ENCODE data around the gene CITED4. TPM values are rescaled to one million over a fixed set of nuclear protein-coding genes. Genes with fewer than 3 reads are reported as not detected.

The CITED4 gene
- polyA plus RNA-seq, 1 of the 3 experiments (the other 2 are of a cell fraction) = 10.1 TPM

GRCh38 chr1:40861224-40862003 lies 749 bp downstream of the CITED4 start:
- H3K4me3 ChIP-seq (ENCODE audit: low read depth in 2 of 2, low read length in 1 of 2) = peak overlapping the region; percentile 62 to 68
- H3K36me3 ChIP-seq (replicated peaks in 1 of 2; ENCODE audit: control insufficient read depth in 1 of 2, insufficient read depth in 2 of 2, low read length in 1 of 2) = no peaks in the 10 kb centered on the region
- no peak overlapping the region for H3K27ac ChIP-seq (ENCODE audit: low read depth in 2 of 2, low read length in 1 of 2)
- H4K20me1 ChIP-seq (ENCODE audit: insufficient read depth) = no peaks in the 10 kb centered on the region
- peaks cover 0 to 11% of the 10 kb centered on the region in 2 experiments; a peak in 2 of 4 replicates for H3K4me1 ChIP-seq (ENCODE audit: control insufficient read depth in 1 of 2, insufficient read depth in 2 of 2, low read depth in 1 of 2, low read length in 1 of 2)
- no peak for TF ChIP-seq NRF1 (IDR thresholded peaks at IDR 0.05; ENCODE audit: low read depth, low read length)
- TF ChIP-seq FOSL2 (IDR thresholded peaks at IDR 0.05; ENCODE audit: borderline replicate concordance, low read depth) = no peak
- TF ChIP-seq REST (IDR thresholded peaks at IDR 0.05; ENCODE audit: low read depth, low read length) = no peak
- TF ChIP-seq MAX (IDR thresholded peaks at IDR 0.05; ENCODE audit: low read depth) = peak; percentile 63
- no peak for TF ChIP-seq RCOR1 (IDR thresholded peaks at IDR 0.05; ENCODE audit: low read length)
- POLR2A ChIA-PET = interaction anchor here (1.1 to 1.3 kb wide), 2 partner anchors 91 to 118 kb away, joined by 3 to 6 read pairs; partner anchors contain the start of gene CTPS1
- H3K9me3 ChIP-seq = no peaks in the 10 kb centered on the region
- WGBS (ENCODE audit: low lambda C conversion rate) = 45% methylated on average over 22 of the region's 98 CpGs
- CTCF ChIA-PET = interaction anchor here (2.3 to 17.4 kb wide), 3 partner anchors 12 to 329 kb away, joined by 12 to 339 read pairs (median 60); partner anchors contain the start of gene ZNF684
- no peak overlapping the region; the same call in 1 of the 2 replicates for H2AFZ ChIP-seq (ENCODE audit: low read depth)
- H3F3A ChIP-seq (replicated peaks; ENCODE audit: insufficient read depth) = peaks cover 11% of the 10 kb centered on the region
- no peaks in the 10 kb centered on the region for H3K27me3 ChIP-seq (ENCODE audit: insufficient read depth)
- no peaks in the 10 kb centered on the region for H3K9me2 ChIP-seq
- peak overlapping the region; percentile 59; the same call in 1 of the 2 replicates for H3K9ac ChIP-seq
- H3K79me2 ChIP-seq (ENCODE audit: insufficient read depth) = no peaks in the 10 kb centered on the region
- H3K4me2 ChIP-seq = peak overlapping the region; percentile 79
- peak; percentile 74 for DNase-seq

- Histone ChIP-seq H3K79me2 (ENCODE audit: insufficient read depth) (no peaks in the 10 kb centered on the region), H3F3A (replicated peaks; ENCODE audit: insufficient read depth) (peaks cover 5% of the 10 kb centered on the region), H3K4me3 (ENCODE audit: low read depth in 2 of 2, low read length in 1 of 2) (peak overlapping the region; percentile 62 to 63), H3K27me3 (ENCODE audit: insufficient read depth) (no peaks in the 10 kb centered on the region), H3K9me2 (no peaks in the 10 kb centered on the region), H3K27ac (ENCODE audit: low read depth in 2 of 2, low read length in 1 of 2) (no peak overlapping the region), H3K9ac (peak overlapping the region; percentile 49; the same call in 1 of the 2 replicates), H3K4me1 (ENCODE audit: control insufficient read depth in 1 of 2, insufficient read depth in 2 of 2, low read depth in 1 of 2, low read length in 1 of 2) (peaks cover 0 to 11% of the 10 kb centered on the region in 2 experiments; a peak in 2 of 4 replicates), H3K9me3 (no peaks in the 10 kb centered on the region), H2AFZ (ENCODE audit: low read depth) (no peak overlapping the region), H4K20me1 (ENCODE audit: insufficient read depth) (no peaks in the 10 kb centered on the region), H3K4me2 (peak overlapping the region; percentile 79), H3K36me3 (replicated peaks in 1 of 2; ENCODE audit: control insufficient read depth in 1 of 2, insufficient read depth in 2 of 2, low read length in 1 of 2) (no peaks in the 10 kb centered on the region)
- no peak for DNase-seq
- POLR2A ChIA-PET = no interaction called here
- 54% methylated on average over 7 of the region's 10 CpGs for WGBS (ENCODE audit: low lambda C conversion rate)
- CTCF ChIA-PET = interaction anchor here (2.3 to 17.4 kb wide), 3 partner anchors 11 to 329 kb away, joined by 12 to 339 read pairs (median 60); partner anchors contain the start of gene ZNF684
- TF ChIP-seq RXRA (IDR thresholded peaks at IDR 0.05; ENCODE audit: borderline replicate concordance, low read depth) = no peak
- no peak for TF ChIP-seq REST (IDR thresholded peaks at IDR 0.05; ENCODE audit: low read depth, low read length)
- no peak for TF ChIP-seq IRF3 (IDR thresholded peaks at IDR 0.05; ENCODE audit: low read depth, low read length)
- no peak for TF ChIP-seq CHD2 (IDR thresholded peaks at IDR 0.05; ENCODE audit: low read length, partially characterized antibody)
- TF ChIP-seq USF2 (IDR thresholded peaks at IDR 0.05; ENCODE audit: borderline replicate concordance, low read depth, low read length) = no peak
- TF ChIP-seq GABPA (IDR thresholded peaks at IDR 0.05; ENCODE audit: low read depth) = no peak
- TF ChIP-seq CTCF (IDR thresholded peaks at IDR 0.05) = no peak
Measured at GRCh38 chr1:40860706-40861223, 1.4 kb downstream of the CITED4 start.
